ENCODE results near the gene NPM1. TPM values are rescaled to one million over a fixed set of nuclear protein-coding genes. Genes with fewer than 3 reads are reported as not detected.

NPM1 gene
- total and polyA plus RNA-seq, 2 of the 13 experiments (the other 11 are each of a cell fraction or from before 2014, with no cell fraction given) = 2,047 to 3,353 TPM

DNA sequence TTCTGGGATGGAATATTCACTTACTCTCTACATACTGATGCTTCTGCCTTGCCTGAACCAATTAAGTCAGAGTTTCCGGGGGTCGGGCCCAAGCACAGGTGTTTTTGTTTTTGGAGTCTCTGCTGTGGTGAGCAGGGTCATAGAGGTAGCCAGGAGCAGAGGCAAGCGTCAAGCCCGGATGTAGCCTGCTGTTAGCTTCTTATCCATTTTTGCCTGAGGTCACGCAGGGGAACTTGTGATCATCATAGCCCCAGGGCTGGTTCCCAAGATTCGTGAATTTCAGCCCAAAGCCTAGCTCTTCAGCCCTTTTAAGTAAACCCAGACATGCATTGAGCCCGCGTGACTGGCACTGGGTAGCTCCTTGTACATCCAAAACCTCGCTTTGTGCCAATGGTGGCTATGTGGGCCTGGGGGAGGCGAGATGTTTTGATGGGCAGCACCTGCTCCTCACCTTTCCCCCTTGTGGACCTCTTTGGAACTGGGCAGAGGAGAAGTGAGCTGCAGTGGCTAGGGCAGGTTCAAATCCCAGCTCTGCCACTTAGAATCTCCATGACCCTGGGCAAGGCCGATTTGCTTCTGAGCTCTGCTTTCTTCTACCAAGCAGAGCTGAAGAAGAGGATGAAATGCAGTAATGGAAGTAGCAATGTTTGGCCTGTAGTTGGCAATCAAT is 65.5 kb downstream of the NPM1 start (continued):
- TF ChIP-seq, protein P1, sequence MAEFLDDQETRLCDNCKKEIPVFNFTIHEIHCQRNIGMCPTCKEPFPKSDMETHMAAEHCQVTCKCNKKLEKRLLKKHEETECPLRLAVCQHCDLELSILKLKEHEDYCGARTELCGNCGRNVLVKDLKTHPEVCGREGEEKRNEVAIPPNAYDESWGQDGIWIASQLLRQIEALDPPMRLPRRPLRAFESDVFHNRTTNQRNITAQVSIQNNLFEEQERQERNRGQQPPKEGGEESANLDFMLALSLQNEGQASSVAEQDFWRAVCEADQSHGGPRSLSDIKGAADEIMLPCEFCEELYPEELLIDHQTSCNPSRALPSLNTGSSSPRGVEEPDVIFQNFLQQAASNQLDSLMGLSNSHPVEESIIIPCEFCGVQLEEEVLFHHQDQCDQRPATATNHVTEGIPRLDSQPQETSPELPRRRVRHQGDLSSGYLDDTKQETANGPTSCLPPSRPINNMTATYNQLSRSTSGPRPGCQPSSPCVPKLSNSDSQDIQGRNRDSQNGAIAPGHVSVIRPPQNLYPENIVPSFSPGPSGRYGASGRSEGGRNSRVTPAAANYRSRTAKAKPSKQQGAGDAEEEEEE (CRISPR knock-in tag; IDR thresholded peaks at IDR 0.05; ENCODE audit: borderline replicate concordance) = no peak
- TF ChIP-seq NFKB2 (CRISPR knock-in tag; IDR thresholded peaks at IDR 0.05; ENCODE audit: borderline replicate concordance) (no peak), MBD4 (IDR thresholded peaks at IDR 0.05; ENCODE audit: borderline replicate concordance, low read length) (no peak), PPARG (CRISPR knock-in tag; conservative IDR thresholded peaks at IDR 0.05) (no peak), ONECUT2 (CRISPR knock-in tag; IDR thresholded peaks at IDR 0.05) (no peak)

DNA sequence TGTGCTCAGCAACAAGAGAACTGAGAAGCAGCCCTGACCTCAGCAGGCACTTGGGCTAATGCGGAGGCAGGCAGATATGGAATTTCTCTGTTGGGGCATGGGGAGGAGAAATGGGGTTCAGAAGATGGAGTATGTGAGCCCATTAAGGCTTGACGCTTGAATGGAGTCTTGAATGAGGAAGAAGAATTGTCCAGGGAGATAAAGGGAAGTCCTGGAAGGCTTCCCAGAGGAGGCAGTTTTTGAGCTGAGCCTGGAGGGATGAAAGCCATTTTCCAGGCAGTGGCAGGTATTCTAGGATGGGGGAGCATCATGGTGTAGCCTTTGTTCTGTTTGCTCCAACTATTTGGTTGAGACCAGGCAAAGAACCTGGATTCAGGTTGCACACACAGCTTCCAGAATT is 66.3 kb downstream of the NPM1 start:
- no TSS peak for BruUV-seq (replicated peaks)
- no peaks in the 10 kb centered on the region for H3K79me2 ChIP-seq (ENCODE audit: insufficient read depth, low read length)
- ChIA-PET CTCF (ENCODE audit: low intra/inter-chr PET ratio, low total read pairs) (no interaction called here), POLR2A (no interaction called here)
- no peak overlapping the region for H2AFZ ChIP-seq (ENCODE audit: low read length)
- no peaks in the 10 kb centered on the region for H3K4me1 ChIP-seq (ENCODE audit: insufficient read depth, low read length)
- in situ Hi-C loops (cut with HindIII; ENCODE audit: extremely low pct_ligation_motif_present, low pct_unique_long_range_greater_than_20kb) (no loop called here), intact Hi-C loops (cut with micrococcal nuclease; ENCODE audit: unreplicated experiment) (no loop called here)
- H3K9me3 ChIP-seq (ENCODE audit: low read length) = no peaks in the 10 kb centered on the region
- H3K27ac ChIP-seq (ENCODE audit: extremely low read length, insufficient read depth, low read length) = no peak overlapping the region
- 50% methylated on average over 2 of the region's 2 CpGs for WGBS (ENCODE audit: low lambda C conversion rate)
- no peaks in the 10 kb centered on the region for H3K36me3 ChIP-seq (replicated peaks in 1 of 2; ENCODE audit: control insufficient read depth in 1 of 2, insufficient read depth in 2 of 2, low read length in 2 of 2)
- no peak overlapping the region for H3K9ac ChIP-seq (ENCODE audit: insufficient read depth, low read depth, low read length)
- DNase-seq (ENCODE audit: low spot score) = no peak
- no peaks in the 10 kb centered on the region for H4K20me1 ChIP-seq (ENCODE audit: insufficient read depth, low read length)
- no peak for ATAC-seq
- no peak overlapping the region for H3K4me2 ChIP-seq (ENCODE audit: low read depth, low read length)
- no peak overlapping the region for H3K4me3 ChIP-seq (replicated peaks in 1 of 3; ENCODE audit: insufficient read depth in 1 of 3, low read depth in 2 of 3, low read length in 3 of 3)
- H3K27me3 ChIP-seq (ENCODE audit: control insufficient read depth in 1 of 2, insufficient read depth in 2 of 2, low read length in 2 of 2) = peaks cover 3 to 6% of the 10 kb centered on the region in 2 experiments; a peak in 3 of 5 replicates
- FAIRE-seq = no peak
- no peak for TF ChIP-seq RFXAP (CRISPR knock-in tag; IDR thresholded peaks at IDR 0.05; ENCODE audit: borderline replicate concordance)
- no peak for TF ChIP-seq STAG1 (CRISPR knock-in tag; IDR thresholded peaks at IDR 0.05)
- no peak for TF ChIP-seq TSC22D2 (CRISPR knock-in tag; IDR thresholded peaks at IDR 0.05; ENCODE audit: borderline replicate concordance)
- no peak for TF ChIP-seq CHD2 (IDR thresholded peaks at IDR 0.05; ENCODE audit: low read depth, low read length)
- no peak for TF ChIP-seq MEIS1 (CRISPR knock-in tag; IDR thresholded peaks at IDR 0.05; ENCODE audit: borderline replicate concordance)
- TF ChIP-seq ZNF891 (CRISPR knock-in tag; IDR thresholded peaks at IDR 0.05) = no peak
- no peak for TF ChIP-seq AHR (CRISPR knock-in tag; IDR thresholded peaks at IDR 0.05)
- TF ChIP-seq ZNF562 (CRISPR knock-in tag; IDR thresholded peaks at IDR 0.05; ENCODE audit: borderline replicate concordance) = no peak
- TF ChIP-seq, protein P2, sequence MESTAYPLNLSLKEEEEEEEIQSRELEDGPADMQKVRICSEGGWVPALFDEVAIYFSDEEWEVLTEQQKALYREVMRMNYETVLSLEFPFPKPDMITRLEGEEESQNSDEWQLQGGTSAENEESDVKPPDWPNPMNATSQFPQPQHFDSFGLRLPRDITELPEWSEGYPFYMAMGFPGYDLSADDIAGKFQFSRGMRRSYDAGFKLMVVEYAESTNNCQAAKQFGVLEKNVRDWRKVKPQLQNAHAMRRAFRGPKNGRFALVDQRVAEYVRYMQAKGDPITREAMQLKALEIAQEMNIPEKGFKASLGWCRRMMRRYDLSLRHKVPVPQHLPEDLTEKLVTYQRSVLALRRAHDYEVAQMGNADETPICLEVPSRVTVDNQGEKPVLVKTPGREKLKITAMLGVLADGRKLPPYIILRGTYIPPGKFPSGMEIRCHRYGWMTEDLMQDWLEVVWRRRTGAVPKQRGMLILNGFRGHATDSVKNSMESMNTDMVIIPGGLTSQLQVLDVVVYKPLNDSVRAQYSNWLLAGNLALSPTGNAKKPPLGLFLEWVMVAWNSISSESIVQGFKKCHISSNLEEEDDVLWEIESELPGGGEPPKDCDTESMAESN (CRISPR knock-in tag; conservative IDR thresholded peaks at IDR 0.05) = no peak
- TF ChIP-seq NPAS2 (CRISPR knock-in tag; IDR thresholded peaks at IDR 0.05; ENCODE audit: borderline replicate concordance) = no peak
- TF ChIP-seq U2AF2 (IDR thresholded peaks at IDR 0.05; ENCODE audit: low read depth, low read length) = no peak
- no peak for TF ChIP-seq U2AF1 (optimal IDR thresholded peaks at IDR 0.05; ENCODE audit: low read depth, low read length)
- no peak for TF ChIP-seq ZNF598 (CRISPR knock-in tag; IDR thresholded peaks at IDR 0.05; ENCODE audit: borderline replicate concordance)
- TF ChIP-seq ZSCAN9 (CRISPR knock-in tag; IDR thresholded peaks at IDR 0.05; ENCODE audit: borderline replicate concordance) = no peak
- no peak for TF ChIP-seq ZNF777 (CRISPR knock-in tag; IDR thresholded peaks at IDR 0.05)
- TF ChIP-seq ZNF101 (CRISPR knock-in tag; IDR thresholded peaks at IDR 0.05; ENCODE audit: borderline replicate concordance, low read depth) = no peak

Measured in HepG2 (cell line).